ENCODE measurements around the gene RPS10.
"Not testable (repeated sequence)": the region's sequence is repeated elsewhere in the genome, so short reads cannot be mapped to it uniquely, and the experiment has no call there.

RPS10 gene

DNA sequence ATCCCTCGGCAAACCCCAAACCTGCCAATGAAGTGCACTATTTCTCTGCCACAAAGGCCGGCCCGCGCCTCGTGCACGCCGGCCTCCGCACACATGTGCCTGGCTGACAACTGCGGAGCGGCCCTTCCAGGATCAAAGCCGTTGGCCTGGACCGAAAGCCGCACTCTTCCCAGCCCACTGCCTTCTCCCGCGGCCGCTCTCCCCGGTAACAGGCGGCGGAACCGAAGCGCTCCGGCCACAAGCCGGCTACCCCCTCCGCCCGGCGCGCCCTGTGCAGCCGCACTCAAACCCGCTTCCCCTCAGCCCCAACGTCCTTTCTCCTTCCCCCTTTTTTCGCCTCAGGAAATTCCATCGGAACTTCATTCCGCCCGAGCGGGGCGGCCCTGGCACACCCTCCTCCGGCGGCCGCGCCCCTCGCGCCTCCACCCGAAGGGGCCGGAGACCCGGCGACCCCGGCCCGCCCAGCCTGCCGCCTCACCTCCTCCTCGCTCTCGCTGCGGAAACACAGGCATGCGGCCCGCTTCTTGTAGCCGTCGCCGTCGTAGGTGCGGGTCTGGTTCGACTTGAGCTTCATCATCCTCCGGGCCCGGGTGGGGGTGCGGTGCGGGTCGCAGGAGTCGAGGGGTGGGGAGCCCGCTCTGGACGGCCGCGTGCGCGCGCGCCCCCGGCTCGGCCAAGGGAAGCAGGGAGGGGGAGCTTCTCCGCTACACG lies 33.9 kb downstream of the RPS10 start:
- peak; percentile 63 to 70 for DNase-seq

DNA sequence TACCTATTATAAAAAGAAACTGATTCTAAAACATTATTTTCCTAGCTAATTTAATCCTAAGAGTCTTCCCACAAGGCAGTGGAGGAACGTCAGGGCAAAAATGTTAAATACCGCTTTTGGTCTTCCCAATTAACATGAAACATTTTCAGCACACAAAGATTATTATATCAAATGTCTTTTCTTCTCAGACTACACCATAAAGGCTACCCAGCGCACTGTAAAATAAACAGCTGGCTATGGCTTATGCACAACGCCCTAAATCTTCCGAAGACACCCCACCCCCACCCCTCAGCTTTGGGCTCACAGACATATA lies 34.4 kb downstream of the RPS10 start:
- no peak for DNase-seq

DNA sequence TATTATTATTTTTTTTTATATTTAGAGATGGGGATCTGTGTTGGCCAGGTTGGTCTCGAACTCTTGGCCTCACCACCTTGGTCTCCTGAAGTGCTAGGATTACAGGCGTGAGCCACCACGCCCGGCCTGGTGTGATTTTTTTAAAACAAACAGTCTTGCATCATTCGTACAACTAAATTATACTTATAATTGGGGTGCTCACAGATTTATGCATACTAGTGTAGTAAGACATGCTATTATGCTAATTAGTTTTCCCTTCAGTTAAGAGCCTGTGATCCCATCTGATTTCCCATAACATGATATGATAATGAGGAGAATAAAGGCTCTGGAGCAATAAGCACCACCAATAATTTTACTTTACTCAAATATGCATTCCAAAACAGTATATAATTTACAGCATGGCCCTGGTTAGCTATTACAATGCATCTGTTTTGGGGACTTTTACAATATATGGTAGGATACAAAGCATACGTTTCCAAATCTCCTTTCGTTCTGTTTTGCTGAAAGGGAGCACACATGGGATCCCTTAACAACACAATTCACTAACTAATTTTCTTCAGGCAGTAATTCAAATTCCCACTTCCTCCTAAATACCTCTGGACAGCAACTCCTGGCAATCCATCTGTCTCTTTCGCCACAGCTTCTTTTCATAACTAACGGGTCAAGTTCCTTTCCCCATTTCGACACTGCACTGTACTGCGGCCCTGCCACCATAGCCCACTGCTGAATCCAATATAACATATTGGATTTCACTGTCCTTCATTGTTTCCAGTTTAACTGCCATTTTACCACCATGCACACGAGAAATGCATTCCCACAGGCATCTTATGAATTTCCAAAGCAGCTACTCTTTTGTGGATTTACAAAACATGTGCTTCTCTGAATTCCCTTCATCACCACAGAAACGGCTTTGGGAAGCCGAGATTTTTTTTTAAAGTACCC lies 35.1 kb downstream of the RPS10 start:
- peak in 1 of 2 experiments; percentile 55 for DNase-seq

DNA sequence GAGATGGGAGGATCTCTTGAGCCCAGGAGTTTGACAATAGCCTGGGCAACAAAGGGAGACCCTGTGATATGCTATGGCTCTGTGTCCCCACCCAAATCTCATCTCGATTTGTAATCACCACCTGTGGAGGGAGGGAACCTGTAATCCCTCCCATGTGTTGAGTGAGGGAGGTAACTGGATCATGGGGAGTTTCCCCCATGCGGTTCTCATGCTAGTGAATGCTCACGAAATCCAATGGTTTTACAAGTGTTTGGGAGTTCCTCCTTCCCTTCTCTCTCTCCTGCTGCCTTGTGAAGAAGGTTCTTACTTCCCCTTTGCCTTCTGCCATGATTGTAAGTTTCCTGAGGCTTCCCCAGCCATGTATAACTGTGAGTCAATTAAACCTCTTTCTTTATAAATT lies 36.8 kb downstream of the RPS10 start:
- DNase-seq: no peak

GRCh38 chr6:34388421-34388820 lies 37.4 kb downstream of the RPS10 start:
- no peak for DNase-seq

DNA sequence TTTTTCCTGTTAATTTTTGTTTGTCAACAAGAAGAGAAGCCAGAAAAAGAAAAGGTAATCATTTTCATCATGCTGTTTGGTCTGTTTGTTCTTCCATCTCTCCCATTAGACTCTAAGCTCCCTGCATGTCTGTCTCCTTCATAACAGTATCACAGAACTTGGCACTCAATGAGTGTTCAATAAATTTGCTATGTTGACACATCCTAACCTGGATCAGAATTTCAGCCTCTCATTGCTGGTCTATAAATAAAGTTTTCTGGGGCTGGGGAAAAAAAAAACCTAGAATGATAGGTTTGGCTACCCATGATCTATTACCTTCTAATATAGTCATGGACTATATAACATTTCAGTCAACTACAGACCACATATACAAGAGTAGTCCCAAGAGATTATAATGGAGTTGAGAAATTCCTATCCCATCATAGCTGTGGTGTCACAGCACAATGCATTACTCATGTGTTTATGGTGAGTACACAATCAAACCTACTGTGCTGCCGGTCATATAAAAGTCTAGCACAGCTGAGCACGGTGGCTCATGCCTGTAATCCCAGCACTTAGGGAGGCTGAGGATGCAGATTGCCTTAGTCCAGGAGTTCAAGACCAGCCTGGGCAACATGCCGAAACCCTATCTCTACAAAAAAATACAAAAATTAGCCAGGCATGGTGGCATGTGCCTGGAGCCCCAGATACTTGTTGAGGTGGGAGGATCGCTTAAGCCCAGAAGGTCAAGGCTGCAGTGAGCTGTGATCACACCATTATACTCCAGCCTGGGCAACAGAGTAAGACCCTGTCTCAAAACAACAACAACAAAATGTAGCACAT lies 39.3 kb downstream of the RPS10 start:
- DNase-seq: no peak

DNA sequence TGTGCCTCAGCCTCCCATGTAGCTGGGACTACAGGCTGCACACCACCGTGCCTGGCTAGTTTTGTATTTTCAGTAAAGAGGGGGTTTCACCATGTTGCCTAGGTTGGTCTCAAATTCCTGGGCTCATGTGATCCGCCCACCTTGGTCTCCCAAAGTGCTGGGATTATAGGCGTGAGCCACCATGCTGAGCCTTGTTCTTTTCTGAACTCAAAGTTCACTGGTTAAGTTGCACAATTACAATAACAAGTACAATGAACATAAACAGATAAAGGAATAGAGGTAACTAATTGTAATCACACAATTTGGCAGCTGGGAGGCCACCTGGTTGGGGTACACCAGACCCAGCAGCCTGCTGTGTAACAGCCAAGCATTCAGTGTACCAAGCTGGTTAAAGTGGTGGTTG lies 40.1 kb downstream of the RPS10 start:
- DNase-seq: peak in 1 of 2 experiments; percentile 37

DNA sequence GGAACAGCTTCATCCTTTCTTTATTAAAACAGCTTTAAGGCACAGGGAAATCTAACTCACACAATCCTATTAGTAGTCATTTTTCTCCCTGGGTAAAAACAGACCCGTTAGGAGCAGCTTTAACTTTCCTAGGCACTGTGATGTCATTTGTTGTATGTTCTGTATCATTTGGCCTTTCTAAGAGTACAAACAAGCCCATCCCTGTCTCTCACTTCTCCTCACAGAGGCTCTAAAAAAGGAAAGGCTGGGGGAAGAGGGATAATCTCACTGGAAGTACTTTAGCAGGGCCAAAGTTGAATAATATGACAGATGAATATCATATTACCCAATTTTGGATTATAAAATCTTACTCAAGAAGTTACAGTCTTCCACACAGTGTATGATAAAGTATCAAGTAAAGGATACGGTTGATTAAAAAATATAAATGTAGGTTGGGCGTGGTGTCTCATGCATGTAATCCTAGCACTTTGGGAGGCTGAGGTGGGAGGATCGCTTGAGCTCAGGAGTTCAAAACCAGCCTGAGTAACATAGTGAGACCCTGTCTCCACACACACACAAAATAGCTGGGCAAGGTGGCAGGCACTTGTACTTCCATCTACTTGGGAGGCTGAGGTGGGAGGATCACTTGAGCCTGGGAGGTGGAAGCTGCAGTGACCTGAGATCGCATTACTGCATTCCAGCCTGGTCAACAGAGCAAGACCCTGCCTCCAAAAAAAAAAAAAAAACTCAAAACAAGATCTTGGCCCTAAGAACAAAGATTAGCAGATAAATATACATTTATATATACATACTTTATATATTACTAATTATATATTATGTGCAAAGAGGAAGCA lies 41.3 kb downstream of the RPS10 start:
- no peak for DNase-seq

GRCh38 chr6:34383656-34384320 lies 42.1 kb downstream of the RPS10 start:
- no peak for DNase-seq

- no peak for DNase-seq
Measured at GRCh38 chr6:34383161-34383631, 42.7 kb downstream of the RPS10 start.

DNA sequence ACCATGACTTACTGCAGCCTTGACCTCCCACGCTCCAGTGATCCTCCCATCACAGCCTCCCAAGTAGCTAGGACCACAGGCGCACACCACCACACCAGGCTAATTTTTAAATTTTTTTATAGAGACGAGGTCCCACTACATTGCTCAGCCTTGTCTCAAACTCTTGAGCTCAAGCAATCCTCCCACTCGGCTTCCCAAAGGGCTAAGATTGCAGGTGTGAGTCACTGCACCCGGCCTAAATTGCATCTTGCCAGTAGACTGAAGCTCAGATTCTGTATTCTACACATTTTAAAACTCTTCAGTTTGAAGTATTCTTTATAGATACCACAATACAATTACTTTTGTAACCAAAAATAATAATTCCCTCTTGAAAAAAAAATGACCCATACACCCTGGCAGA lies 44.8 kb downstream of the RPS10 start:
- no peak for DNase-seq

DNA sequence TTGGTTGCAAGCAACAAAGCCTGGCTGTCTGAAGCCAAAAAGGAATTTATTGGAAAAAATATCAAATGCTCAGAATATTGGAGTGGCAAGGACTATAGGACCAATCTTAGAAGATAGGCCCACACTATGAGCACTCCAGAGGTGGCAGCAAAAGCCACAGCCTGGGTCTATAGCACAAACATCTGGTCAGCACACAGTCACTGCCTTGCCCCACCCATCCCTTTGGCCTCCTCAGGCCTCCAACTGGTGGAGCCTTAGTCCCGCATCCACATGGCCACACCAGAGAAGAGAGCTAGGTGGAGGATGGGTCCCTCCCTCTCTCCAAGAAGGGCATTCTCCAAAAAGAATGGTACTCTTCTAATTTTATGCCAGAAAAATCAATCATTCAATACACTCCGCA lies 47.4 kb downstream of the RPS10 start:
- no peak for DNase-seq

- no peak for DNase-seq
Measured at GRCh38 chr6:34377984-34378383, 47.9 kb downstream of the RPS10 start.

- DNase-seq: not testable (repeated sequence)
Measured at GRCh38 chr6:34377571-34377970, 48.3 kb downstream of the RPS10 start.

DNA sequence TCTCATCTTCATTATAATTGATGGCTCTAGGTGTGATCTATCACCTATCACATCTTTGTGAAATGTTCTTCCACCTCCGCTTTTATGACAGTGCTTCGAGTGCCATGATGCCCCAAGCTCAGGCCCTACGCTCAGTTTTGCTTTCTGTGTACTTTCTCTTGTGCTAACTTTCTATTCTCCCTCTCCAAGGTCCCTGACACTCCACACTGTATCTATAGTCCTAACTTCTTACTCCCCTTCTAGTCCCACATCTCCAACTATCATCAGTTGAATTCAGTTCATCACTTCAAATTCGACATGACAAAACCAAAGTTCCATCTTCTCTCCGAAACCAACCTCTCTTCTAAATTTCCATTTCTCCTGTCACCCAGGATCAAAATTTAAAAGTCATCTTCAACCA lies 50.0 kb downstream of the RPS10 start:
- no peak for DNase-seq

GRCh38 chr6:34374508-34374907 lies 51.4 kb downstream of the RPS10 start:
- DNase-seq: no peak

GRCh38 chr6:34374069-34374468 lies 51.8 kb downstream of the RPS10 start:
- DNase-seq: no peak

DNA sequence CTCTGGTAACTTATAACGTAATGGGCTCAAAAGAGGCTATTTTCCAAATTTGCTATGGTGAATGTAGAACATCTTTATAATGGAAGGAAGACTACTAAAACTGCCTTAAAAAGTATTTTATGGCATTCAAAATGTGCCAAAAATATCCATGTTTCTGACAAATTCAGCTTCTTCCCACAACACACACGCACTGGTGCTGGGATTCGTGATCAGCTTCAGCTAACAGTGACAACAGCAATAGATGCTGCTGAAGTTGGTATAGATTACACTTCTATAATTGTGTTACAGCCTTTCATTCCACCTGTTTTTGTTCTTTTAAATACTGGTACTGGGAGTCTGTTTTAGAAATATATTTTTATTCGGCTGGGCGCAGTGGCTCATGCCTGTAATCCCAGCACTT lies 52.4 kb downstream of the RPS10 start:
- no peak for DNase-seq

DNA sequence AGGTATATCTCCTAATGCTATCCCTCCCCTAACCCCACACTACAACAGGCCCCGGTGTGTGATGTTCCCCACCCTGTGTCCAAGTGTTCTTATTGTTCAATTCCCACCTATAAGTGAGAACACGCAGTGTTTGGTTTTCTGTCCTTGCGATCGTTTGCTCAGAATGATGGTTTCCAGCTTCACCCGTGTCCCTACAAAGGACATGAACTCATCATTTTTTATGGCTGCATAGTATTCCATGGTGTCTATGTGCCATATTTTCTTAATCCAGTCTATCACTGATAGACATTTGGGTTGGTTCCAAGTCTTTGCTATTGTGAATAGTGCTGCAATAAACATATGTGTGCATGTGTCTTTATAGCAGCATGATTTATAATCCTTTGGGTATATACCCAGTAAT lies 54.0 kb downstream of the RPS10 start:
- not testable (repeated sequence) for DNase-seq

DNA sequence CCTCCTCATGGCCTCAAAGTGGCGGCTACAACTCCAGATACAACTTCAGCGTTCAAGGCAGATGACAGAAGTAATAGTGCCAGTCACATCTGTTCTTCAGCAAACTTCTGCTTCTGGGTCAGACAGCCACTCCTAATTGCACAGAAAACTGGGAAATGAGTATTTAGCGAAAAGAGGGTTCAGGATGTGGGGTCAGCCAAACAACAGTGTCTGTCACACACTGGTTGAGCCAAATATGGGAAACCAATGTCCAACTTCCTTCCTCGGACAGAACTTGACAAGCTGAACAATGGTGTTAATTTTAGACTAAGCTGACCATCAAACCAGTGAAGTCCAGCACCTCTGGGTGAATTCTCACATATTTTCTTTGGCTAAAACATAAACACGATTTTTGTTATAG lies 55.5 kb downstream of the RPS10 start:
- no peak for DNase-seq

GRCh38 chr6:34369385-34369784 lies 56.5 kb downstream of the RPS10 start:
- no peak for DNase-seq
